ENCODE data around the gene BIRC6.

The BIRC6 gene

GRCh38 chr2:32375228-32375892 lies 18.5 kb downstream of the BIRC6 start:
- TF ChIP-seq CTCF (IDR thresholded peaks at IDR 0.05; ENCODE audit: low read depth, low read length): no peak
- Histone ChIP-seq H3K4me3 (ENCODE audit: low read depth, low read length) (no peak overlapping the region), H3K36me3 (peaks cover 8% of the 10 kb centered on the region; the same call in 1 of the 2 replicates), H3K27me3 (ENCODE audit: insufficient read depth, low read depth, severe bottlenecking) (no peaks in the 10 kb centered on the region), H3K9me3 (ENCODE audit: severe bottlenecking) (no peaks in the 10 kb centered on the region), H3K27ac (no peak overlapping the region)
- DNase-seq: no peak

GRCh38 chr2:32376756-32377155 lies 19.9 kb downstream of the BIRC6 start:
- Histone ChIP-seq H3K4me3 (ENCODE audit: low read depth, low read length) (no peak overlapping the region), H3K36me3 (peaks cover 15% of the 10 kb centered on the region; the same call in 1 of the 2 replicates), H3K27me3 (ENCODE audit: insufficient read depth, low read depth, severe bottlenecking) (no peaks in the 10 kb centered on the region), H3K27ac (no peak overlapping the region), H3K9me3 (ENCODE audit: severe bottlenecking) (no peaks in the 10 kb centered on the region)
- no peak for DNase-seq
- no peak for TF ChIP-seq CTCF (IDR thresholded peaks at IDR 0.05; ENCODE audit: low read depth, low read length)

GRCh38 chr2:32377928-32378327 lies 21.1 kb downstream of the BIRC6 start:
- no peak for DNase-seq
- Histone ChIP-seq H3K36me3 (peaks cover 22% of the 10 kb centered on the region), H3K4me3 (ENCODE audit: low read depth, low read length) (no peak overlapping the region), H3K27ac (no peak overlapping the region), H3K9me3 (ENCODE audit: severe bottlenecking) (no peaks in the 10 kb centered on the region), H3K27me3 (ENCODE audit: insufficient read depth, low read depth, severe bottlenecking) (no peaks in the 10 kb centered on the region)
- no peak for TF ChIP-seq CTCF (IDR thresholded peaks at IDR 0.05; ENCODE audit: low read depth, low read length)

GRCh38 chr2:32379352-32379751 lies 22.5 kb downstream of the BIRC6 start:
- TF ChIP-seq CTCF (IDR thresholded peaks at IDR 0.05; ENCODE audit: low read depth, low read length): no peak
- no peaks in the 10 kb centered on the region for H3K9me3 ChIP-seq (ENCODE audit: severe bottlenecking)
- peaks cover 33% of the 10 kb centered on the region for H3K36me3 ChIP-seq
- H3K27ac ChIP-seq: no peak overlapping the region
- H3K4me3 ChIP-seq (ENCODE audit: low read depth, low read length): no peak overlapping the region
- DNase-seq: no peak
- no peaks in the 10 kb centered on the region for H3K27me3 ChIP-seq (ENCODE audit: insufficient read depth, low read depth, severe bottlenecking)

- H3K36me3 ChIP-seq: peaks cover 51% of the 10 kb centered on the region
- no peaks in the 10 kb centered on the region for H3K27me3 ChIP-seq (ENCODE audit: insufficient read depth, low read depth, severe bottlenecking)
- H3K27ac ChIP-seq: no peak overlapping the region
- DNase-seq: no peak
- H3K9me3 ChIP-seq (ENCODE audit: severe bottlenecking): no peaks in the 10 kb centered on the region
- no peak for TF ChIP-seq CTCF (IDR thresholded peaks at IDR 0.05; ENCODE audit: low read depth, low read length)
- H3K4me3 ChIP-seq (ENCODE audit: low read depth, low read length): no peak overlapping the region
Measured at GRCh38 chr2:32383858-32384257, 27.0 kb downstream of the BIRC6 start.

GRCh38 chr2:32384529-32384928 lies 27.7 kb downstream of the BIRC6 start:
- TF ChIP-seq CTCF (IDR thresholded peaks at IDR 0.05; ENCODE audit: low read depth, low read length): no peak
- no peak overlapping the region for H3K27ac ChIP-seq
- no peak for DNase-seq
- no peaks in the 10 kb centered on the region for H3K9me3 ChIP-seq (ENCODE audit: severe bottlenecking)
- H3K4me3 ChIP-seq (ENCODE audit: low read depth, low read length): no peak overlapping the region
- H3K36me3 ChIP-seq: peaks cover 56% of the 10 kb centered on the region
- no peaks in the 10 kb centered on the region for H3K27me3 ChIP-seq (ENCODE audit: insufficient read depth, low read depth, severe bottlenecking)
